Measurements from ENCODE around the gene KXD1. TPM values are rescaled to one million over a fixed set of nuclear protein-coding genes. Genes with fewer than 3 reads are reported as not detected.
"Not testable (repeated sequence)": the region's sequence is repeated elsewhere in the genome, so short reads cannot be mapped to it uniquely, and the experiment has no call there.

The KXD1 gene, protein sequence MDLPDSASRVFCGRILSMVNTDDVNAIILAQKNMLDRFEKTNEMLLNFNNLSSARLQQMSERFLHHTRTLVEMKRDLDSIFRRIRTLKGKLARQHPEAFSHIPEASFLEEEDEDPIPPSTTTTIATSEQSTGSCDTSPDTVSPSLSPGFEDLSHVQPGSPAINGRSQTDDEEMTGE
- 10 to 100 TPM; 63.6 to 92.0 (median 82.6) TPM for polyA plus RNA-seq

DNA sequence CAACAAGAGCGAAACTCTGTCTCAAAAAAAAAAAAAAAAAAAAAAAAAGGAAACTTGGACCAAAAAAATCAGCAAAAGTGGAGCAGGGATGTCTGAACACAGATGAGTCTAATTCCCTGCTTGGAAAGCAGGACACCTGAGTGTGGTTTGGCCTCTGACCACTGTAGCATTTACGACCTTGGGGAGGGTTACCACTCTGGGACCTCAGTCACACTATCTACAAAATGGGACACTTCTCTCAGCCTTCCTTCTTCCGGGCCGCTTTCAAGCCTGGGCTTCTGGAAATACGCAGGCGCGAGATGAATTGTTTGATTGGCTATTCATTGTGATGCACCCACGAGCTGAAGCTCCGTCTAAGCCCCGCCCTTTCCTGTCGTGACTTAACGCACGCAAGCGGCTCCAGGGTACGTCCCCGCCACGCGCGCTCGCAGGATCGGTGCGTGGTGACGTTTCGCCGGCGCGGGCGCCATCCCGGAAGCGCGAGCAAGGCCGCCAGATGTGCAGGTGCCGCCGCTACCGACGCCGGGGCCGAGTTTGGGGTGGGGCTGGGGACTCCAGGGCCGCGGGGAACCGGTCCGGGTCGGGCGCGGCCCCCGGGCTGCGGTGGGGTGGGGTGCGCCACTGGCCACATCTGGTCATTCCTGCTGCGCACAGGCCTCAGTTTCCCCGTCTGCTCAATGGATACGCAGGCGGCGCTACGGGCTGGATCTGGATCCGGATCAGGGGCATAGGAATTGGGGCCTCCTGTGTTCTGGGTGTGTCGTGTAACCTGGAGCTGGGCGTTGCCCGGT, at the start of gene KXD1:
Gene KXD1 (plus strand): TSS at position 460 of the 791 bp plus-strand sequence. CDS start 4,187 bp downstream, outside the sequence.
- WGBS, 3 donors, result 1 to 2% (median 1%) methylated on average over 58 of the region's 58 CpGs
- H3K27ac ChIP-seq (ENCODE audit: low read depth, low read length), result peak within 1 kb of the TSS; percentile 31

DNA sequence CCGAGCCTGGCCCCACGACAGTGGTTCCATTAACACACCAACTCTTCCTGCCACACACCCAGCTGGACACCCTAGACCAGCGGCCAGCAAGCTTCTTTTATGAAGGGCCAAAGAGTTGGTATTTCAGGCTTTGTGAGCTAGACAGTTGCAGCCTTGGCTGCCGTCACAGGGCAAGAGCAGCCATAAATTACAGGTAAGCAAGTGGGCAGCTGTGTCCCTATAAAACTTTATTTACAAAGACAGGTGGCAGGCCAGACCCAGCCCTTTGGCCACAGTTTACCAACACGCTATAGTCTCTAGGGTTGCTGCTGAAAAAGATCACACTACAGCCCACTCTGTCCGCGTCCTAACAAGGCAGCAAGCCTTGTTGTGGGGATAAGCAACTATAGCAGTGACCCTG, 49.1 kb upstream of the KXD1 start:
- no peak overlapping the region for H3K27ac ChIP-seq (ENCODE audit: low read depth, low read length)
- WGBS, 3 donors, result 79 to 94% (median 92%) methylated on average over 7 of the region's 7 CpGs

DNA sequence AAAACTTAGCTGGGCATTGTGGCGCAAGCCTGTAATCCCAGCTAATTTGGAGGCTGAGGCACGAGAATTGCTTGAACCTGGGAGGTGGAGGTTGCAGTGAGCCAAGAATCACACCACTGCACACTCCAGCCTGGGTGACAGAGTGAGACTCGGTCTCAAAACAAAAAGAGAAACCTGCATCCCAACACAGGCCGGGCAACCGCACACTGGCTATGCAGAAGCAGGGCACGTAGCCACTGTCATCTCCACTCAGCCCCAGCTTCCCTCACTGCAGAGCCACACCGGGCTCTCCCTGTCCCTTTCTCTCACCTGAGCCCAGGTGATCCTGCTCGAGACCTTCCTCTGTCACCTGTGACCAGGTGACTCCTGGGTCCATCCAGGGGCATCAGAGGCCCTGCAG, 47.5 kb upstream of the KXD1 start:
- H3K27ac ChIP-seq (ENCODE audit: low read depth, low read length), result no peak overlapping the region

DNA sequence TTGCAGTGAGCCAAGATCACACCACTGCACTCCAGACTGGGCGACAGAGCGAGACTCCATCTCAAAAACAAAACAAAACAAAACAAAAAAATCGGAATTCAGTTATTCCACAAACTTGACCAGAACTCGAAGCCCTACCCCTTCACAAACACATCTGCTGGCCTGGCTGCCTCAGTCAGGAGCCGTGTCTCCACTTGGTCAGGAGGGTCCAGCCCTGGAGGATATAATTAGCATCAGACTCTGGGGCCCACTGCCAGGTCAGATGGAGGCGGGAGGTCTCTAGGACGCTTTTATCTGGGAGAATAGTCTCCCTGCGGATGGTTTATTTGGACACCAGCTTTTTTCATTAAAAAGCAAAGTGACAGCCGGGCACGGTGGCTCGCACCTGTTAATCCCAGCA, 43.8 kb upstream of the KXD1 start:
- 70 to 78% (median 75%) methylated on average over 11 of the region's 11 CpGs for WGBS, 3 donors

More for the DNA sequence above, 47.5 kb upstream of the KXD1 start:
- WGBS, 3 donors, result 89 to 96% (median 90%) methylated on average over 8 of the region's 8 CpGs

DNA sequence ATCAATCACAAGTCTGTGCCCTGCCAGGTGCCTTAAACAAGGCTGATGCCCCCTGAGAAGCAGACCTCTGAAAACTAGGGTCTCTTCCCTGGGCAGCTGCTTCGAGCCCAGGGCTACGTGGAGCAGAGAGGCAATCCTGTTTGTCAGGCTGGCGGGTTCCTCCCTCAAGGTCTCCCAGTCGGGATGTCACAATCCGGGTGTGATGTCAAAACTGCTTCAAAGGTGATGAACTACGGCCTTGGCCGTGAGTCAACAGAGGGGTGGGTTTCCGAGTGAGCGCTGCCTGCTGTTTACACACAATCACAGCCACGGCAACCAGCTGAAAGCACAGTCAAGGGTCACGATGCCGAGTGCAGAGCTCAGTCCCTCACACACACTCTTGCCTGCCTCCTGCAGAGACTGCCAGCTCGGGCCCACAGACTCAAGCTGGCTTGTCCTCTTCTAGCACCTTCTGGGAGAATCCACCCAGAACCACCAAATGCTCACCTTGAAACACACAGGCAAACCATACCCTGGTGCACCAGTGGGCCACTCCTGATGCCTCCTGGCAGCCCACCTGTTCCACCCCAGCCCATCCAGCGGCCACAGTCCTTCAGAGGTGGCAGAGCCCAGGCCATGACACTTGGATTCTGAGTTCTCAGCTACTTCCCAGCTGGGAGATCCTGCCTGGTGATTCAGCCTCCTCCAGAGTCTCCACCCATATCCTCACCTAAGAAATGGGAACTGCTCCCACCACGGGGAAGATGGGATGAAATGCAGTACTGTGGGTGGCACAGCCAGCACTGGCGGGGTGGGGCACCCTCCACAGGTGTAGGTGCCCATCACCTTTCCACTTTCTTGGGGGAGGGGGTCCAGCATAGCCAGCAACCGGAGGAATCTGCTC, 42.6 kb upstream of the KXD1 start:
- H3K27ac ChIP-seq (ENCODE audit: low read depth, low read length), result peak overlapping the region; percentile 74
- 27 to 30% (median 29%) methylated on average over 17 of the region's 17 CpGs for WGBS, 3 donors

More for the DNA sequence above, 43.8 kb upstream of the KXD1 start:
- no peak overlapping the region for H3K27ac ChIP-seq (ENCODE audit: low read depth, low read length)

DNA sequence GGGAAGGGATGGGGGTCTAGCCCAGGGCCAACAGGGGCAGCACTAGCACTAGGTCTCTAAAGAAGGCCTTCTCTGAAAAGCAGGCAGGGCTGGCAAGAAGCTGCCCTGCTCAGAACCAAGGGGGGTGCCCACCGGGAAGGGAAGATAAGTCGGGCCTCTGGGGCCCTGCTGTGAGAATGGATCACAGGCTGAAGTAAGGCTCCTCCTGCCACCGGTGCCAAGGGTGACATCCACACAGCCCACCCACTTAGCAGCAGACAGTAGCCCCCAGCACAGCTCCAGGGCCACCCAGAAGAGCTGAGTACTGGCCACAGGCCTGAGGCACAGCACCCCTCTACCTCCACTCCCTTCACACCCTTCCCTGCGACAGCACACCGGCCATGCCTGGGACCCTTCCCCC, 41.7 kb upstream of the KXD1 start:
- H3K27ac ChIP-seq (ENCODE audit: low read depth, low read length), result no peak overlapping the region

DNA sequence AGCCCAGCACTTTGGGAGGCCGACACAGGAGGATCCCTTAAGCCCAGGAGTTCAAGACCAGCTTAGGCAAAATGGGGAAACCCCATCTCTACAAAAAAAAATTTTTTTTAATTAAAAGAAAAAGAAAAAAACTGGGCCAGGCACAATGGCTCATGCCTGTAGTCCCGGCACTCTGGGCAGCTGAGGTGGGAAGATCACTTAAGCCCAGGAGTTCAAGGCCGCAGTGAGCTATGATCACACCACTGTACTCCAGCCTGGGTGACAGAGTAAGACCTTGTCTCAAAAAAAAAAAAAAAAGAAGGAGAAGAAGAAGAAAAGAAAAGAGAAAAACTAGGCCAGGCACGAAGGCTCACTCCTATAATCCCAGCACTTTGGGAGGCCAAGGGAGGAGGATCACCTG, 40.1 kb upstream of the KXD1 start:
- no peak overlapping the region for H3K27ac ChIP-seq (ENCODE audit: low read depth, low read length)
- WGBS, 3 donors, result 82 to 96% (median 95%) methylated on average over 4 of the region's 4 CpGs

More for the DNA sequence above, 41.7 kb upstream of the KXD1 start:
- WGBS, 3 donors, result 64 to 88% (median 80%) methylated on average over 4 to 5 of the region's 5 CpGs

DNA sequence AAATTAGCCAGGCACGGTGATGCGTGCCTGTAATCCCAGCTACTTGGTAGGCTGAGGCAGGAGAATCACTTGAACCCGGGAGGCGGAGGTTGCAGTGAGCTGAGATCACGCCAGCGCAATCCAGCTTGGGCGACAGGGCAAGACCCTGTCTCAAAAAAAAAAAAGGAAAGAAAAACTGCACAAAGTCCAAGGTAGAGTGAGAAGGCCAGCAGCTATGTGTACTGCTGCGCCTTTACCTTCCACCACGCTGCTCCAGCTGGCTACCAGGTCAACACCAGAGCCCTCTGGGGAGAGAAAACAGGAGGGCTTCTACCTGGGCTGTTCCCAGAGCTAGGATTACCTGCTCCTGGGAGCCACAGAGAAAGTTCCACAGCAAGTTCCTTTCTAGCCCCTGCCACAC, 39.0 kb upstream of the KXD1 start:
- H3K27ac ChIP-seq (ENCODE audit: low read depth, low read length), result no peak overlapping the region

DNA sequence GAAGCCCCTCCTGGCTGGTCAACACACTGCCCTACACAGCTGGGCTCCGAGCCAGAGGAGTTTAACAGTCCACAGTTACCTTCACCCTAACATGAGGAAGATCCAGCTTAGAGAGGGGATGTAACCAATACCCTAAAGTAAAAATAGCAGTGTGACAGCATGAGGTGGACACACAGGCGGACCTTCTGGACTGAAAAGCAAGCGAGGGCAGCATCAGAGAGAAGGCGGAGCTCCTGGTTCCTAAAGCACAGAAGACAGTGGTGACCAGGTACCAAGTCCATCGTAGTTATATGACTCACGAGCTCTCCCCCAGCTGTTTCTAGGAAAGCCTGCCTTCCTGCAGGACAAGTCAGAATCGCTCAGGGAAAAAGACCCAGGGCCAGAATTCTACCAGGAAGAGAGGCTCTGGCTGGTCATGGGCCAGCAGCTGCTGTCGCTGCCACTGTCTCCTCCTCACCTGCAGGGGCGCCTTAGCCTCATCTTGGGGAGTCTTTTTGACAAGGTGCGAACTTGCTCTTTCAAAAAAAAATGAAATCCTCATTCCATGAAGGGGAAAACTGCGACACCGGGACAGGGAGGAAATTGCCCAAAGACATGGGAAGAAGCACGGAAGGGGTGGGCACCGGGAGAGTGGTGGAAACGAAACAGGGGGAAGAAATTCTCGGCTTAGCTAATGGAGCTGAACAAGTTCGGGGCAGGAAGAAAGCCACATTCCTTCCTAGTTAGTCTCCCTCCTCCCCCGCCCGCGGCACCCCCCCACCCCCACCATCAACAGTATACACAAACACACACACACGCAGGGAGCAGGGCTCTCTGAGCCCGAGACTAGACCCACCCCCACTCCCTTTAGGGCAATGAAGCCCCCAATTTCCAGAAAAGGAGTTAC, 37.5 kb upstream of the KXD1 start:
- WGBS, 3 donors, result 9 to 10% (median 9%) methylated on average over 22 of the region's 22 CpGs
- H3K27ac ChIP-seq (ENCODE audit: low read depth, low read length), result peak overlapping the region; percentile 76

More for the DNA sequence above, 39.0 kb upstream of the KXD1 start:
- WGBS, 3 donors, result 90 to 99% (median 95%) methylated on average over 9 of the region's 9 CpGs

DNA sequence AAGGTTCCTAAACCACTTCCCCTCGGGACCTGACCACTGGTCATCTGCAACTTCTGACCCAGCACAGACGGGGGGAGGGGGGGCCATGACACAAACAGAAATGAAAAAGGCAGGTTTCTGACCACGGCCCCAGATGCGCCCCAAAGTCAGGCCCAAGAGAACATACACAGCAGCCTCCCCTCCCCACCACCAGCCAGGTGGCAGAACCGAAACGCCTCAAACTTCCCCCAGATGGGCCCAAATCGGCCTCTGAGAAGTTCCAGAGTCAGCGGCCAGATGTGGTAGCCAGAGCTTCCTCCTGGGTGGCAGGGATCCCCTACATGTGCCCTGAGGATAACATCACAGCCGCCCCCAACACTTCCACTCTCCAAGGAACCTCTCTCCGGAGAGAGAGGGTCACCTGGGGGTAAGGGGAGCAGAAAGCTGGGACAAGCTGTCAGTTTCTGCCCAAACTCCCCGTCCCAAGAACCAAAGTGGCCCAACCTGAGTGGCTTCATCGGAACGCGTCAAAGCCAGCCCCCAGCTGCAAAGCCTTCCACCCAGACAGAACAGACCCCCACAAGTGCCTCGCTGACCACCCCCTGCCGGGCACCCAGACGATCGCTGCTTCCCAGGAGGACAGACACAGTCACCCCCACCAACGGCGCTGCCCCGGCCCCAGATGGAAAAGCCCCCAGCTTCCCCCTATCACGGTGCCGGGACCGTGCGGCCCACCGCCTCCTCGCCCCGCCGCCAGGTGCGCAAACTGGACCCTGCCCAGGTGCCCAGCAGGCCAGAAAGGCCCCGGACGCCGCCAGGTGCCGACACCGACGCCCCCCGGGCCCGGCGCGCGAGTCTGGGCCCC, 36.6 kb upstream of the KXD1 start:
- H3K27ac ChIP-seq (ENCODE audit: low read depth, low read length), result peak overlapping the region; percentile 76
- 0 to 1% (median 1%) methylated on average over 36 to 41 of the region's 41 CpGs for WGBS, 3 donors

DNA sequence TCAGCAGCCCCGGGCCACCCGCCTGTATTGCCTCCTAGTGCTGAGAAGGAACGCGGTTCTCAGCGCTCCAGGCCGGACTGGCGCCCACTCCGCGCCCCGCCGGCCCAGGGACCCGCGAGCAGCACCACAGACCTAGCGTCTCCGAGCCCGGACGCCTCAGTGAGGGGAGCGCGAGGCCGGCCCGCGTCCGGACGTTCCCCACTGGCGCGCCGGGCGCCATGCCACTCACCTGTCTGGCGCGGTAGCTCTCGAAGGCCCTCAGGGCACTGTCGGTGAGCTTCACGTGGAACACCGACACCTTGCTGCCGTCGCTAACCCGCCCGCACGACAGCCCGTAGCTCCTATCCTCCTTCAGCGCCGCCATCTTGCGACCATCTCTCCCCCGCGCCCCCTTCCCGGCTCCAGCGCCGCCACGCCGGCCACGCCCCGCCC, 36.0 kb upstream of the KXD1 start, which contains the start of gene ELL:
Gene ELL (minus strand): TSS at position 379 of the 432 bp plus-strand sequence. CDS start 15 bp downstream, at position 364.
- WGBS, 3 donors, result 0 to 1% (median 0%) methylated on average over 13 to 52 of the region's 52 CpGs
- H3K27ac ChIP-seq (ENCODE audit: low read depth, low read length), result peak within 1 kb of the TSS; percentile 76

DNA sequence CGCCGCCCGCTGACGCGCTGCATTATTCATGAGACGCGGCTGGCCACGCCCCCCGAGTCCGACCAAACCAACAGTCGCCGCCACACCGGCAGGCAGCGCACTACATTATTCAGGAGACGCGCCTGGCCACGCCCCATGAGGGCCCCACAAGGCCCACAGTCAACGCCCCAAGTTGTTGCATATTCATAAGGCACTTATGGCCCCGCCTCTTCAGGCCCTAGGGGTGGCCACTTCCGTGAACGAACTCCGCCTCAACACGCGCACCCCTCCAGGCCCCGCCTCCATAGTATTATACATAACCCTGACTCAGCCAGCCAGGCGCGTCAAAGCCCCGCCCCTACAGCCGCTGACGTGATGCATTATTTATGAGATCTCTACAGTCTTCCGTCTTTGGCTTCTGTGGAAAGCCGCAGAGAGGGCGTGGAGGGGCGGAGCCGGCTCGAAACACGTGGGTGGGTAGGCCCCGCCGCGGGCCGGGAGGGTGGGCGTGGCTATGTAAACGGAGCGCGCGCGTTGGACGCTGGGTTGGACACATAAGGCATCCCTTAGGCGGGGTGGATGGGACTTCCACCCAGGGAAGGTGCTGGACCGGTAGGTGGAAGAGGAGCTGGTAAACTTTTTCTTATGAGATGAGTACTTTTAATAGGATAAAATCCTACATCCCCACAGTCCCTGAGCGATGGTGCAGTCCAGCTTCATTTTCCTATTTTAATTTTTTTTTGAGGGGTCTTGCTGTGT, 35.4 kb upstream of the KXD1 start:
- H3K27ac ChIP-seq (ENCODE audit: low read depth, low read length), result no peak overlapping the region
- 1 to 2% (median 1%) methylated on average over 51 of the region's 51 CpGs for WGBS, 3 donors

DNA sequence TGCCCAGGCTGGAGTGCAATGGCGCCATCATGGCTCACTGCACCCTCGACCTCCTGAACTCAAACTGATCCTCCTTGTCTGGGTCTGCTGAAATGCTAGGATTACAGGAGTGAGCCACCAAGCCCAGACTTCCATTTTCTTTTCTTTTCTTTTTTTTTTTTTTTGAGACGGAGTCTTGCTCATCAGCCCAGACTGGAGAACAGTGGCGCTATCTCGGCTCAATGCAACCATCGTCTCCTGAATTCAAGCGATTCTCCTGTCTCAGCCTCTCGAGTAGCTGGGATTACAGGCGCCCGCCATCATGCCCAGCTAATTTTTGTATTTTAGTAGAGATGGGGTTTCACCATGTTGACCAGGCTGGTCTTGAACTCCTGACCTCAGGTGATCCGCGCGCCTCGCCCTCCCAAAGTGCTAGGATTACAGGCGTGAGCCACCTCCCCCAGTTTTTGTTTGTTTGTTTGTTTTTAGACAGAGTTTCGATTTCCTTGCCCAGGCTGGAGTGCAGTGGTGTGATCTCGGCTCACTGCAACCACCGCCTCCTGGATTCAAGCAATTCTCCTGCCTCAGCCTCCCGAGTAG, 34.7 kb upstream of the KXD1 start:
- H3K27ac ChIP-seq (ENCODE audit: low read depth, low read length), result not testable (repeated sequence)
- WGBS, 3 donors, result 66 to 72% (median 67%) methylated on average over 19 of the region's 19 CpGs

DNA sequence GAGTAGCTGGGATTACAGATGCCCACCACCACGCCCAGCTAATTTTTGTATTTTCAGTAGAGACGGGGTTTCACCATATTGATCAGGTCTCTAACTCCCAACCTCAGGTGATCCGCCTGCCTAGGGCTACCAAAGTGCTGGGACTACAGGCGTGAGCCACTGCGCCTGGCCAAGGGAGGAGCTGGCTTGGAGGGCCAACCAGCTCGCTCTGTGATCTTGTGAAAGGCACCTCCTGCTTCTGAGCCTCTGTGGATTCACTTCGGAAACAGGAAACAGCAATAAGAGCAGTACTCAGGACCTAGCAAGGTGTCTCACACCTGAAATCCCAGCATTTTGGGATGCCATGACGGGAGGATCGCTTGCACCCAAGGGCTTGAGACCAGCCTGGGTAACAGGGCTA, 33.8 kb upstream of the KXD1 start:
- H3K27ac ChIP-seq (ENCODE audit: low read depth, low read length), result no peak overlapping the region
- WGBS, 3 donors, result 87 to 93% (median 91%) methylated on average over 9 of the region's 9 CpGs

DNA sequence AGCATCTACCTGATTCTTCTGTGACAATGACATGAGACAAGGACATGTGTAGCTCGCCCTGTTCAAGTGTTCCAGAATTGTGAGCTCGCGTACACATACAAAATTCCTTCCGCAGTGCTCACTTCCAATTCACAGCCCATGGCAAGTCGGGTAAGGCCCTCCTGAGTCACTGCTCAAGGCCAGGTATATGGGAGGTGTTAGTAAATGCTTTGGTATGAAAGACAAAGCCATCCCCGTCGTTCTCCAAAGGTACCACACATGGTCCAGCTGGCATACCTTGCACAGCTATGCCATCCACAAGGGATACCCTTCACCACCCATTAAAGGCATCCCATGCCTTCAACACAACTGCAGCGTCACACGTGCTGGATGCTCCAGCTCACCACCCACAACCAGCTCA, 31.4 kb upstream of the KXD1 start:
- no peak overlapping the region for H3K27ac ChIP-seq (ENCODE audit: low read depth, low read length)
- 89 to 92% (median 91%) methylated on average over 9 of the region's 9 CpGs for WGBS, 3 donors

DNA sequence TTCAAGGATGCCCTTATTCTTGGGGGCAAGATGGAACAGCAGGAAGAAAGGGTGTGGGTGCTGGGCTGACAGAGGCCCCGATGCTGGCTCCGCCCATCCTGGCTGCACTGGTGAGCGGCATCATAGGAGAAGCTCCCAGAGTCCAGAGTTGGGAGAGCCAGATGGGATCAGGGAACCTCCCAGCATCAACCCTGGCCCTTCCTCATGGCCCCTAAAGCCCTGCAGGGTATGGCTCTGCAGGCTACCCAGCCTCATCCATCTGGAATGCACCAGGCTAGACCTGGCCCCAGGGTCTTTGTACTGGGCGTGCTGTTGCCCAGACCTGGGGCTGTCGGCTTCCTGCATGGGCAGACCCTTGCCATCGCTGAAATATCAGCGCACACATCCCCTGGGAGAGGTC, 27.9 kb upstream of the KXD1 start:
- WGBS, 3 donors, result 62 to 85% (median 68%) methylated on average over 7 of the region's 7 CpGs

More for the DNA sequence above, 27.9 kb upstream of the KXD1 start:
- H3K27ac ChIP-seq (ENCODE audit: low read depth, low read length), result no peak overlapping the region
